Osteoblast (primary cell): Measurements from ENCODE around the gene SLC27A4. TPM values are rescaled to one million over a fixed set of nuclear protein-coding genes. Genes with fewer than 3 reads are reported as not detected.

Source experiments
- DNase-seq: peaks from one replicate; pipeline ENCODE4 v3.0.0; 2011; ENCODE audit warnings: low spot score, mixed read lengths; ENCODE audit not compliant: insufficient read length; ENCODE audit errors: missing footprints
- H2AFZ ChIP-seq: 2 replicates; pipeline ENCODE4 v1.6.0; 2011; ENCODE audit warnings: mild to moderate bottlenecking, low read length
- H3K27ac ChIP-seq: 2 replicates; pipeline ENCODE4 v1.5.1; 2011; ENCODE audit warnings: mild to moderate bottlenecking, low read depth, low read length, moderate library complexity
- H3K27me3 ChIP-seq: 2 replicates; pipeline ENCODE4 v1.6.0; 2012; ENCODE audit warnings: mild to moderate bottlenecking, control low read depth, inconsistent platforms, low read length, moderate library complexity; ENCODE audit not compliant: insufficient read depth
- H3K36me3 ChIP-seq: 2 replicates; pipeline ENCODE4 v1.5.1; 2011; ENCODE audit warnings: mild to moderate bottlenecking, low read length, control low read depth, moderate library complexity; ENCODE audit not compliant: insufficient read depth
- H3K4me1 ChIP-seq: 2 replicates; pipeline ENCODE4 v1.5.1; 2011; ENCODE audit warnings: mild to moderate bottlenecking, low read length, control low read depth, moderate library complexity; ENCODE audit not compliant: insufficient read depth
- H3K4me2 ChIP-seq: 2 replicates; pipeline ENCODE4 v1.6.0; 2011; ENCODE audit warnings: mild to moderate bottlenecking, low read length; ENCODE audit not compliant: insufficient read depth
- H3K4me3 ChIP-seq: fragments of 200-600 bp; sonication (generic); 3 replicates; pipeline ENCODE4 v1.5.1; 2012; ENCODE audit warnings: mild to moderate bottlenecking, low read length, inconsistent platforms; ENCODE audit not compliant: insufficient read depth
- H3K79me2 ChIP-seq: 2 replicates; pipeline ENCODE4 v1.6.0; 2012; ENCODE audit warnings: mild to moderate bottlenecking, low read length, control low read depth, inconsistent platforms; ENCODE audit not compliant: insufficient read depth
- H3K9me3 ChIP-seq: 2 replicates; pipeline ENCODE4 v1.5.1; 2011; ENCODE audit warnings: low read depth, low read length, control low read depth
- H4K20me1 ChIP-seq: 2 replicates; pipeline ENCODE4 v1.6.0; 2012; ENCODE audit warnings: mild to moderate bottlenecking, low read length, control low read depth; ENCODE audit not compliant: insufficient read depth
- total RNA-seq: library from RNA; depleted of rRNA; stranded (reverse); fragments of >200 nt; gene quantifications from 2 replicates; pipeline ENCODE4 v1.2.3, GENCODE V29; 2012
- TF ChIP-seq, protein P1 (sequence below): IDR thresholded peaks from 2 replicates; pipeline ENCODE4 v1.5.1; 2011; ENCODE audit warnings: mild to moderate bottlenecking, low read depth, low read length, moderate library complexity; ENCODE audit errors: extremely low read depth

SLC27A4 gene
- total RNA-seq, 1 donor = 21.4 TPM

DNA sequence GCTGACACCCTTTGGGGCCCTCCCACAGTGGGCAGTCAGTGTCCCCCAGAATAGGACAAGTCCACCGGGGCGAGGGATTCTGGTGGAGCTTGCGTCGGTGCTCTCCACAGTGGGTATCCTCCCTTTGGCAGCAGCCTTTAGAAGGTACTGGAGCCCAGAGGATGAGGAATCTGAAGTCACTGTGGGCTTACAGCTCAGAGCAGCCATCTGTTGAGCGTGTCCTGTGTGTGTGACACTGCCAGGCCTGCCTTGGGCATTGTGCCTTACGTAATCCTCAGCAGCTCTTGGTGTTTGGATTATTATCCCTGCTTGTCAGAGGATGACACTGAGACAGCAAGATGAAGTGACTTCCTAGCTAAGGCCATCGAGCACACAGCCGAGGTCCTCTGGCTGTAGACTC lies 43.5 kb downstream of the SLC27A4 start:
- Histone ChIP-seq H3K4me3 (no peak overlapping the region), H3K4me2 (no peak overlapping the region), H3K36me3 (peaks cover 39% of the 10 kb centered on the region), H3K79me2 (peaks cover 13% of the 10 kb centered on the region), H3K27ac (no peak overlapping the region), H2AFZ (no peak overlapping the region), H3K9me3 (no peaks in the 10 kb centered on the region), H3K27me3 (no peaks in the 10 kb centered on the region), H4K20me1 (peaks cover 14% of the 10 kb centered on the region), H3K4me1 (peaks cover 13% of the 10 kb centered on the region)
- TF ChIP-seq, protein P1, sequence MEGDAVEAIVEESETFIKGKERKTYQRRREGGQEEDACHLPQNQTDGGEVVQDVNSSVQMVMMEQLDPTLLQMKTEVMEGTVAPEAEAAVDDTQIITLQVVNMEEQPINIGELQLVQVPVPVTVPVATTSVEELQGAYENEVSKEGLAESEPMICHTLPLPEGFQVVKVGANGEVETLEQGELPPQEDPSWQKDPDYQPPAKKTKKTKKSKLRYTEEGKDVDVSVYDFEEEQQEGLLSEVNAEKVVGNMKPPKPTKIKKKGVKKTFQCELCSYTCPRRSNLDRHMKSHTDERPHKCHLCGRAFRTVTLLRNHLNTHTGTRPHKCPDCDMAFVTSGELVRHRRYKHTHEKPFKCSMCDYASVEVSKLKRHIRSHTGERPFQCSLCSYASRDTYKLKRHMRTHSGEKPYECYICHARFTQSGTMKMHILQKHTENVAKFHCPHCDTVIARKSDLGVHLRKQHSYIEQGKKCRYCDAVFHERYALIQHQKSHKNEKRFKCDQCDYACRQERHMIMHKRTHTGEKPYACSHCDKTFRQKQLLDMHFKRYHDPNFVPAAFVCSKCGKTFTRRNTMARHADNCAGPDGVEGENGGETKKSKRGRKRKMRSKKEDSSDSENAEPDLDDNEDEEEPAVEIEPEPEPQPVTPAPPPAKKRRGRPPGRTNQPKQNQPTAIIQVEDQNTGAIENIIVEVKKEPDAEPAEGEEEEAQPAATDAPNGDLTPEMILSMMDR = no peak
- DNase-seq = peak; percentile 22

DNA sequence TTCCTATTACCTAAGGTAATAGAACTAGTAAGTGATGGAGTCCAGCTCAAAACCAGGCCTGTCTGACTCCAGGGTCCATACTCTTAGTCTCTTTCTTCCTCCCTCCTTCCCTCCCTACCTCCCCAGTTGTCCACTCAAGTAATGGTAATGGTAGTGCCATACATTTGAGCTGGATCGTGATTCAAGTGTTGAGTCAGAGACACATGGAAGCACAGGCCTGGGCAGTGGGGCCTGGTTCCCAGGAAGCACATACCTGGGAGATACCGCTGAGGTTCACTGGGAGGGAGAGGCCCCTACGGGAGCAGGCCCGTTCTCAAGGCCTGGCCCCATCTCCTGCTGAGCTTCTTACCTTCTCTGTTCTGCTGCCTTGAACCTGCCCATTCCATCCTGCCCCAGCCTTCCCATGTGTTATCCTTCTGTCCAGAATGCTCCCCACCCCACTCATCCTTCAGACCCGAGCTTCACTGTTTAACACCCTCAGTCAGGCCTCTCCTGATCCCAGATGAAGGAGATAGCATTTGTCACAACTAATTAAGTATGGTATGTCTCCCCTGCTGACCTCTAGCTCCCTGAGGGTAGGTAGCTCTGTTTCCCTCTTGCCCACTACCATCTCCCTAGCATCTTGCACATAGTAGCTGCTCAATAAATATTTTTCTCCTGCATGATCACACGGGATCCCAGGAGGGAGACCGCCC lies 44.6 kb downstream of the SLC27A4 start:
- H3K9me3 ChIP-seq = no peaks in the 10 kb centered on the region
- peaks cover 13% of the 10 kb centered on the region for H3K79me2 ChIP-seq
- H4K20me1 ChIP-seq = peaks cover 14% of the 10 kb centered on the region
- no peaks in the 10 kb centered on the region for H3K27me3 ChIP-seq
- H3K36me3 ChIP-seq = peaks cover 41% of the 10 kb centered on the region
- TF ChIP-seq, protein P1 = no peak
- H3K4me3 ChIP-seq = no peak overlapping the region
- peak; percentile 77 for DNase-seq
- H2AFZ ChIP-seq = no peak overlapping the region
- peaks cover 13% of the 10 kb centered on the region for H3K4me1 ChIP-seq
- peak overlapping the region; percentile 37 for H3K27ac ChIP-seq
- H3K4me2 ChIP-seq = no peak overlapping the region

DNA sequence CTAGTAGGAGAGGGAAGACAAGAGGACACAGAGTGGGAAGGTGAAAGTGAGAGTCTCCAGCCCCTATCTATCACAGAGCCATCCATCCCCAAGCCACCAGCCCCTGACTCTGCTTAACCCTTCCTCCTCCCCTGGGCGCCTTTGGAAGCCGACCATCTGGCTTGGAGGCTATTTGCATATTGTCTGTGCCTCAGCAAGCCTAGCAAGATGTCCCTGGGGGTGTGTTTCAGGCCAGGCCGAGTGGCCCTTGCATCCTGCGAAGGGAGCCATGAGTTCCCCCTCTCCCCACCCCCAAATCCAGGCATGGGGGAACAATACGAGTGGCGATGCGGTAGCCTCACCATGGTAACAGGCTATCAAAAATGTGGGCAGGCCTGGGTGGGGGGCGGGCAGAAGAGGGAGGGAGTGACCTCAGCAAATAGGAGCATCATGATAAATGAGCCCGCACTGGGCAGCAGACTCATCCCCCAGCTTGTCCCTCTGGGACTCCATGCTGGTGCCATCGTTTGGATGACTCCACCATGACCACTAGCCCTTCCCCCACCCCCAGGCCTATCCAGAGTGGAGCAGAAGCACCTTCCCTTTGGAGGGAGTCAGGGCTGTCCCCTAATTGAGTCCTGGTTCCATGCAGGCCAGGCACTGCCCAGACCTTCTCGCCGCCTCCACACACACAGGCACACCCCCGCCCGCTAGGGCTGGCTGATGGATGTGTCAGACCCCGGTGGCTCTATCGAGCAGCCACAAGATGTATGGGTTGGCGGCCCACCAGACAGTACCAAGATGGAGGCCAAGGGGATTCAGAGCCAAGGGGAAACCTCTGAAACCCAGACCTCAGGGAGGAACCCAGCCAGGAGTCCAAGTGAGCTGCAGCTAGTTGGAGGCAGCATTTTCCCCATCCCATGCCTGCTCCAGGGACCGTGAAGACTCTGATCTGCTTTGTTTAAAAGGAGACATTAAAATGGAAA lies 45.5 kb downstream of the SLC27A4 start:
- Histone ChIP-seq H4K20me1 (peaks cover 14% of the 10 kb centered on the region), H3K4me3 (no peak overlapping the region), H3K27me3 (no peaks in the 10 kb centered on the region), H3K4me2 (no peak overlapping the region), H3K9me3 (no peaks in the 10 kb centered on the region), H3K27ac (peak overlapping the region; percentile 37), H3K79me2 (peaks cover 13% of the 10 kb centered on the region), H3K4me1 (peaks cover 13% of the 10 kb centered on the region), H2AFZ (no peak overlapping the region), H3K36me3 (peaks cover 36% of the 10 kb centered on the region)
- DNase-seq = peak; percentile 90
- TF ChIP-seq, protein P1 = no peak

DNA sequence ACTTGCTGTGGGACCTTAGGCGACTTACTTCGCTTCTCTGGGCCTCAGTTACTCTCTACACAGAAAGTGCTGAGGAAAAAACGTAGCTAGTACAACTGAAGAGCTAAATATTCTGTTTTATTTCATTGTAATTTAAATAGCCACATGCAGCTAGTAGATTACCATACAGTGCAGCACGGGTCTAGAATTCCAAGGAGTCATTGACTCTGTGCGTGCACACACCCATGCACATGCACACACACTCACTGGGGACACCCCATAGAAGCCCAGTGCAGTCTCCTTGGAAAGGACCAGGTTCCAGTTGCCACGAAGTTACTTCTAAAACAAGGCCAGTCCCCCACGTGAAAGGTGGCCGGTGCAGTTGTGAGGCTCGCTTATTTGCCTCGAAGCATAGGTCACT lies 47.8 kb downstream of the SLC27A4 start:
- H3K27me3 ChIP-seq = no peaks in the 10 kb centered on the region
- H3K27ac ChIP-seq = no peak overlapping the region
- H3K36me3 ChIP-seq = peaks cover 33% of the 10 kb centered on the region
- H3K79me2 ChIP-seq = peaks cover 6% of the 10 kb centered on the region
- H2AFZ ChIP-seq = no peak overlapping the region
- H3K9me3 ChIP-seq = no peaks in the 10 kb centered on the region
- peaks cover 13% of the 10 kb centered on the region for H3K4me1 ChIP-seq
- H3K4me2 ChIP-seq = no peak overlapping the region
- H4K20me1 ChIP-seq = peaks cover 14% of the 10 kb centered on the region
- no peak overlapping the region for H3K4me3 ChIP-seq
- DNase-seq = peak; percentile 52
- TF ChIP-seq, protein P1 = no peak
